H1 (cell line): Measurements from ENCODE around the gene CSAG1. TPM values are rescaled to one million over a fixed set of nuclear protein-coding genes. Genes with fewer than 3 reads are reported as not detected.
A peak's percentile ranks its signal among the peaks of the same experiment; 100 is the strongest.
"Not testable (repeated sequence)": the region's sequence is repeated elsewhere in the genome, so short reads cannot be mapped to it uniquely, and the experiment has no call there.

Experiments used
- CTCF ChIA-PET: fragments of 300-600 bp; sonication (Branson Sonifier 250); formaldehyde crosslinking; loops from one replicate; lab custom pipeline; 2021; ENCODE audit not compliant: partially characterized antibody; lab: Charles Lee
- POLR2A ChIA-PET: fragments of 300-600 bp; sonication (Branson Sonifier 250); formaldehyde crosslinking; loops from one replicate; lab custom pipeline; 2021; ENCODE audit warnings: inconsistent platforms; ENCODE audit not compliant: partially characterized antibody; lab: Charles Lee
- DNase-seq, 2 experiments: peaks; one replicate each; pipeline versions ENCODE4 v3.0.0 to v3.0.0-alpha.2; 2010 to 2022; ENCODE audit warnings: low spot score in 2 of 2, low read depth in 1 of 2, mixed read lengths in 1 of 2
- FAIRE-seq: peaks from 2 replicates; lab custom pipeline; 2011; peaks lifted over from hg19 to GRCh38; lab: Jason Lieb, UNC
- H2AFZ ChIP-seq: 2 replicates; pipeline ENCODE4 v1.8.1; 2012; ENCODE audit warnings: low read length, inconsistent platforms
- H2AK5ac ChIP-seq: 2 replicates; pipeline ENCODE4 v1.6.1; 2013; ENCODE audit warnings: low read depth, low read length
- H2BK120ac ChIP-seq: replicated peaks from 2 replicates; pipeline ENCODE3; 2013; ENCODE audit warnings: low read depth, low read length, inconsistent platforms
- H2BK12ac ChIP-seq: 2 replicates; pipeline ENCODE4 v1.6.1; 2013; ENCODE audit warnings: low read depth, low read length
- H2BK15ac ChIP-seq: 2 replicates; pipeline ENCODE4 v1.6.1; 2013; ENCODE audit warnings: low read length
- H2BK20ac ChIP-seq: 2 replicates; pipeline ENCODE4 v1.6.1; 2013; ENCODE audit warnings: low read length
- H2BK5ac ChIP-seq: 2 replicates; pipeline ENCODE4 v1.6.1; 2013; ENCODE audit warnings: low read depth, low read length
- H3K14ac ChIP-seq: 2 replicates; pipeline ENCODE4 v1.6.1; 2013; ENCODE audit warnings: inconsistent platforms; ENCODE audit not compliant: insufficient read length
- H3K18ac ChIP-seq: 2 replicates; pipeline ENCODE4 v1.6.1; 2013; ENCODE audit warnings: low read length; ENCODE audit errors: extremely low read depth
- H3K23ac ChIP-seq: 2 replicates; pipeline ENCODE4 v1.6.1; 2013; ENCODE audit warnings: inconsistent platforms; ENCODE audit not compliant: insufficient read length
- H3K23me2 ChIP-seq: 2 replicates; pipeline ENCODE4 v1.6.1; 2013; ENCODE audit warnings: low read depth, low read length
- H3K27ac ChIP-seq: 2 replicates; pipeline ENCODE4 v1.6.1; 2011; ENCODE audit warnings: low read depth, low read length, inconsistent platforms
- H3K27me3 ChIP-seq, 4 experiments: replicated peaks in 1 of 4; 1 replicate in 1 of 4; 2 replicates in 3 of 4; pipeline versions ENCODE4 v1.6.1 to v1.8.1; 2011 to 2013; ENCODE audit warnings: low read length in 3 of 4, mild to moderate bottlenecking in 3 of 4, inconsistent platforms in 2 of 4, mixed read lengths in 2 of 4, moderate library complexity in 1 of 4; ENCODE audit not compliant: control insufficient read depth in 3 of 4, insufficient read depth in 3 of 4; ENCODE audit errors: extremely low read depth in 1 of 4
- H3K36me3 ChIP-seq, 4 experiments: 2 replicates each; pipeline versions ENCODE4 v1.6.1 to v1.8.1; 2011 to 2013; ENCODE audit warnings: mild to moderate bottlenecking in 4 of 4, low read length in 3 of 4, moderate library complexity in 2 of 4, control low read depth in 1 of 4, inconsistent platforms in 1 of 4; ENCODE audit not compliant: insufficient read depth in 4 of 4, control insufficient read depth in 2 of 4
- H3K4ac ChIP-seq: replicated peaks from 2 replicates; pipeline ENCODE3; 2013; ENCODE audit warnings: low read length, low read depth, mixed read lengths, inconsistent platforms; ENCODE audit not compliant: insufficient read length
- H3K4me1 ChIP-seq, 4 experiments: replicated peaks in 1 of 4; 1 replicate in 1 of 4; 2 replicates in 3 of 4; pipeline versions ENCODE4 v1.6.1 to v1.8.1; 2011 to 2013; ENCODE audit warnings: low read length in 3 of 4, inconsistent platforms in 2 of 4, mixed read lengths in 1 of 4; ENCODE audit not compliant: insufficient read depth in 4 of 4, control insufficient read depth in 3 of 4
- H3K4me2 ChIP-seq, 2 experiments: 2 replicates each; pipeline versions ENCODE4 v1.6.1 to v1.8.1; 2011 to 2013; ENCODE audit warnings: low read depth in 2 of 2, low read length in 2 of 2, control low read depth in 1 of 2, inconsistent platforms in 1 of 2, mild to moderate bottlenecking in 1 of 2; ENCODE audit not compliant: insufficient read depth in 1 of 2
- H3K4me3 ChIP-seq, 4 experiments: fragments of 200-600, 300-600 bp in 1 of 4; sonication (generic), shearing (Covaris generic), sonication (Bioruptor Twin) in 1 of 4; 2 replicates each; pipeline versions ENCODE4 v1.5.1 to v1.8.1; 2011 to 2016; ENCODE audit warnings: low read length in 4 of 4, low read depth in 3 of 4, control low read depth in 2 of 4, inconsistent platforms in 2 of 4, mild to moderate bottlenecking in 2 of 4, mixed read lengths in 1 of 4, moderate library complexity in 1 of 4; ENCODE audit not compliant: insufficient read depth in 2 of 4; ENCODE audit errors: extremely low read depth in 1 of 4
- H3K56ac ChIP-seq: replicated peaks from 2 replicates; pipeline ENCODE3; 2013; ENCODE audit warnings: low read depth, mild to moderate bottlenecking, mixed read lengths, low read length, inconsistent platforms; ENCODE audit not compliant: insufficient read length
- H3K79me1 ChIP-seq: 2 replicates; pipeline ENCODE4 v1.6.1; 2013; ENCODE audit warnings: low read depth, low read length, control low read depth
- H3K79me2 ChIP-seq, 2 experiments: 2 replicates each; pipeline versions ENCODE4 v1.6.1 to v1.8.1; 2012 to 2013; ENCODE audit warnings: low read length in 2 of 2, mild to moderate bottlenecking in 2 of 2, inconsistent platforms in 1 of 2; ENCODE audit not compliant: insufficient read depth in 2 of 2, control insufficient read depth in 1 of 2
- H3K9ac ChIP-seq, 4 experiments: replicated peaks in 1 of 4; 1 replicate in 1 of 4; 2 replicates in 3 of 4; pipeline versions ENCODE4 v1.6.1 to v1.8.1; 2011 to 2013; ENCODE audit warnings: low read depth in 3 of 4, low read length in 3 of 4, control low read depth in 2 of 4, mild to moderate bottlenecking in 2 of 4, moderate library complexity in 2 of 4, inconsistent platforms in 1 of 4; ENCODE audit errors: extremely low read depth in 1 of 4
- H3K9me3 ChIP-seq, 2 experiments: 2 replicates each; pipeline versions ENCODE4 v1.6.1 to v1.8.1; 2012 to 2013; ENCODE audit warnings: mild to moderate bottlenecking in 2 of 2, moderate library complexity in 2 of 2, control low read depth in 1 of 2, inconsistent platforms in 1 of 2, low read depth in 1 of 2, low read length in 1 of 2, mixed read lengths in 1 of 2; ENCODE audit not compliant: insufficient read depth in 2 of 2
- H4K20me1 ChIP-seq, 2 experiments: replicated peaks in 1 of 2; 2 replicates each; pipeline versions ENCODE3 to v1.8.1; 2011 to 2013; ENCODE audit warnings: inconsistent platforms in 2 of 2, low read length in 2 of 2, mild to moderate bottlenecking in 1 of 2; ENCODE audit not compliant: insufficient read depth in 2 of 2, control insufficient read depth in 1 of 2
- H4K5ac ChIP-seq: 2 replicates; pipeline ENCODE4 v1.6.1; 2013; ENCODE audit warnings: low read length, low read depth, mixed read lengths, inconsistent platforms; ENCODE audit not compliant: insufficient read length
- H4K8ac ChIP-seq: 2 replicates; pipeline ENCODE4 v1.8.0; 2013; ENCODE audit warnings: mild to moderate bottlenecking, moderate library complexity, low read length, inconsistent platforms; ENCODE audit not compliant: insufficient read depth; ENCODE audit errors: extremely low read depth
- H4K91ac ChIP-seq: replicated peaks from 2 replicates; pipeline ENCODE3; 2013; ENCODE audit warnings: low read length, mixed read lengths, inconsistent platforms; ENCODE audit not compliant: insufficient read length
- WGBS, 2 experiments: shearing (Covaris generic) in 1 of 2; methylation state at CpG; one replicate each; pipeline versions ENCODE4 v1.1.6 to v1.1.7; 2013 to 2015; ENCODE audit warnings: low lambda C conversion rate in 2 of 2, mixed read lengths in 2 of 2, inconsistent platforms in 1 of 2, low coverage in 1 of 2, missing lambda C conversion rate in 1 of 2; ENCODE audit not compliant: insufficient replicate concordance in 2 of 2, insufficient coverage in 1 of 2, insufficient read length in 1 of 2; ENCODE audit errors: extremely low coverage in 1 of 2, missing lambda C conversion rate in 1 of 2; 5-methylcytosine and 5-hydroxymethylcytosine counted together
- polyA plus RNA-seq, 7 experiments: library from polyadenylated mRNA; depleted of rRNA in 3 of 7; stranded (reverse) in 5 of 7; unstranded in 2 of 7; fragments of >200 nt in 5 of 7; fragments of 200-250 nt in 2 of 7; gene quantifications; 1 replicate in 5 of 7; 2 replicates in 1 of 7; 4 replicates in 1 of 7; pipeline versions ENCODE4 v1.2.1 to v1.2.3, GENCODE V29; 2011 to 2013; ENCODE audit warnings: missing spikeins in 2 of 7, mixed read lengths in 2 of 7
- total RNA-seq: library from RNA; stranded (reverse); fragmentation: NEBNext Ultra II Directional; extraction: Animal tissue kit (Norgen Biotek cat#: 25700); gene quantifications from 2 replicates; pipeline ENCODE4 v1.2.1, GENCODE V29; 2021

Gene CSAG1
- total and polyA plus RNA-seq, 2 of the 8 experiments (the other 6 are each of a cell fraction or from before 2014, with no cell fraction given) = not detected

- H3K9me3 ChIP-seq, H4K91ac ChIP-seq, H2BK120ac ChIP-seq, H3K9ac ChIP-seq, H3K18ac ChIP-seq, H2AK5ac ChIP-seq, H4K20me1 ChIP-seq, H4K8ac ChIP-seq, H3K4me2 ChIP-seq, H2AFZ ChIP-seq, POLR2A ChIA-PET, H3K79me2 ChIP-seq, H3K4me3 ChIP-seq, H3K79me1 ChIP-seq, H3K56ac ChIP-seq, H2BK15ac ChIP-seq, CTCF ChIA-PET, H3K23me2 ChIP-seq, H4K5ac ChIP-seq, FAIRE-seq, H2BK5ac ChIP-seq, H3K23ac ChIP-seq, H3K27ac ChIP-seq, H2BK12ac ChIP-seq, H3K27me3 ChIP-seq, H2BK20ac ChIP-seq, DNase-seq, H3K14ac ChIP-seq, H3K4ac ChIP-seq, H3K36me3 ChIP-seq, H3K4me1 ChIP-seq: not testable (repeated sequence)
- no CpG with 5 or more reads among the region's 29 CpGs for whole genome bisulfite sequencing, 2 experiments
These were observed 36.2 kb upstream of the CSAG1 start, which contains the start of gene MAGEA6 for GRCh38 chrX:152769549-152770289. Gene MAGEA6 (minus strand): TSS chrX:152769689. CDS start chrX:152767650, 2,039 bp downstream.

GRCh38 chrX:152766562-152766961 is 33.0 kb upstream of the CSAG1 start:
- H3K79me2 ChIP-seq, H3K9me3 ChIP-seq, H3K36me3 ChIP-seq, H3K23ac ChIP-seq, H3K4me1 ChIP-seq, H4K8ac ChIP-seq, H3K79me1 ChIP-seq, H4K20me1 ChIP-seq, POLR2A ChIA-PET, H3K9ac ChIP-seq, H2BK12ac ChIP-seq, H2AFZ ChIP-seq, H3K4me3 ChIP-seq, H4K5ac ChIP-seq, H2AK5ac ChIP-seq, CTCF ChIA-PET, H3K56ac ChIP-seq, H2BK20ac ChIP-seq, H3K4me2 ChIP-seq, H3K23me2 ChIP-seq, H2BK15ac ChIP-seq, H3K18ac ChIP-seq, H2BK5ac ChIP-seq, H3K27me3 ChIP-seq, H2BK120ac ChIP-seq, H3K4ac ChIP-seq, DNase-seq, H3K14ac ChIP-seq, H4K91ac ChIP-seq, H3K27ac ChIP-seq: not testable (repeated sequence)
- FAIRE-seq = peak; percentile 78
- 91% methylated on average over 5 of the region's 9 CpGs; no CpG with 5 or more reads in 1 of the 2 experiments for WGBS, 2 experiments
